HG03558 (cell line): ENCODE measurements around the gene FAM72C.
"Not testable (repeated sequence)": the region's sequence is repeated elsewhere in the genome, so short reads cannot be mapped to it uniquely, and the experiment has no call there.

Source experiments
- ATAC-seq: cut with Tn5 transposase; IDR thresholded peaks from one replicate; pipeline ENCODE4 v1.9.1; 2021; ENCODE audit warnings: moderate number of reproducible peaks; ENCODE audit not compliant: unreplicated experiment; ENCODE audit errors: extremely low read depth

The FAM72C gene

DNA sequence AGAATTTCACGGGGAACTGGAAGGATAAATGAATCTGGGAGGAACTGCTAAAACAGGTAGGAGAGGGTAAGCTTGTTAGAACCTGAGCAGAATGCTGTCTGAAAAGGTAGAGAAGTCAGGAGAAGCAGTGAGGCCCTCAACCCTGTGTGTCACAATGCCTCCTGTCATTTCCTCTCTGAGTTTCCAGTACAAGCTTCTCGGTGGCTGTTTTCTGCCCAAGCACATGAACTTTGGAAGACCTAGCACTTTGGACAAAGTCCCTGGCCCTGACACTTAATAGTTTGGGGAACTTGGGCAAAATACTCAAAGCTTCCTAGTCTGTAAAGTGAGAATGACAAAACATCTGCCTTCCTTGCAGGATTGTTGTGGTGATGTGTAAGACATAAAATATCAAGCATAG is 52.7 kb downstream of the FAM72C start:
- ATAC-seq = not testable (repeated sequence)

DNA sequence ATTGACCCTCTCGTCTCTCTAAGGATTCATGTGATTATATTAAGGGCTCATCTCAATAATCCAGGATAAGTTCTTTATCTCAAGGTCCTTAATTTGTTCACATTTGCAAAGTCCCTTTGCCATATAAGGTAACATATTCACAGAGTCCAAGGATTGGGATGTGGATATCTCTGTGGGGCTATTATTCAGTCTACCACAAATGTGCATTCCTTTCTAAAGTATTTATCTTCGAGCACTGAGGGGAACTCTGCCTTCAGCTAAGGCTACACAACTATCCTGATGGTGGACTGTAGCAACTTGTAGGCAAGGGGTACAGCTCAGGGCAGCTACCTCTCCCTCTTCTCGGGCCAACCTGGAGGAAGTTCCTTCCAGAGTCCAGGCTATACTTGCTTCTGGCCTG is 53.2 kb downstream of the FAM72C start:
- ATAC-seq = not testable (repeated sequence)

DNA sequence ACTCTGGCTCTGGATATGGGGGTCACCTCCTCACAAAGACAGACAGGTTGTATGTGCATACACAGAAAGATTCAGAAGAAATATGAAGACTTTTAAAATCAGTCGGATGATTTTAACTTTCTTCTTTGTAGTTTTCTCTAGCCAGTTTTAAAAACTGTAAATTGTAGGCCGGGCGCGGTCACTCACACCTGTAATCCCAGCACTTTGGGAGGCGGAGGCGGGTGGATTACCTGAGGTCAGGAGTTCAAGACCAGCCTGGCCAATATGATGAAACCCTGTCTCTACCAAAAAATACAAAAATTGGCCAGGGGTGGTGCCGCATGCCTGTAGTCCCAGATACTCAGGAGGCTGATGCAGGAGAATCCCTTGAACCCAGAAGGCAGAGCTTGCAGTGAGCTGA is 58.1 kb downstream of the FAM72C start:
- ATAC-seq = not testable (repeated sequence)
